ENCODE data around the gene KPNA6. TPM values are rescaled to one million over a fixed set of nuclear protein-coding genes. Genes with fewer than 3 reads are reported as not detected.

The KPNA6 gene
- total and polyA plus RNA-seq, 2 of the 4 experiments (the other 2 are of a cell fraction), result 27.0 to 50.7 TPM

GRCh38 chr1:32125313-32125712 lies 17.5 kb downstream of the KPNA6 start:
- Histone ChIP-seq H2BK20ac (ENCODE audit: low read depth, low read length) (no peak overlapping the region), H3K9ac (ENCODE audit: low read depth, low read length) (no peak overlapping the region), H2AK5ac (ENCODE audit: low read depth, low read length) (no peak overlapping the region), H3K4me3 (ENCODE audit: insufficient read depth, low read depth, low read length) (no peak overlapping the region), H4K91ac (ENCODE audit: insufficient read depth, low read depth, low read length) (no peak overlapping the region), H4K20me1 (ENCODE audit: insufficient read depth, low read length) (peaks cover 61% of the 10 kb centered on the region), H4K5ac (ENCODE audit: low read depth, low read length) (no peak overlapping the region), H3K27ac (ENCODE audit: insufficient read depth, low read length) (no peak overlapping the region), H3K23ac (ENCODE audit: low read depth, low read length) (no peak overlapping the region), H3K4ac (ENCODE audit: low read depth, low read length) (no peak overlapping the region), H3K36me3 (ENCODE audit: control insufficient read depth, insufficient read depth, low read length) (no peaks in the 10 kb centered on the region), H3K27me3 (ENCODE audit: control insufficient read depth, insufficient read depth, low read length) (no peaks in the 10 kb centered on the region), H3K4me2 (ENCODE audit: low read depth, low read length) (no peak overlapping the region), H3K79me1 (ENCODE audit: low read depth in 1 of 2, low read length in 2 of 2) (peaks cover 29 to 80% of the 10 kb centered on the region in 2 experiments), H4K8ac (ENCODE audit: low read depth in 2 of 2, low read length in 2 of 2) (no peak overlapping the region), H3K4me1 (ENCODE audit: control insufficient read depth, insufficient read depth, low read length) (peaks cover 5% of the 10 kb centered on the region; the same call in 1 of the 2 replicates), H3K56ac (ENCODE audit: extremely low read depth, insufficient read depth, low read length) (no peak overlapping the region), H2BK120ac (ENCODE audit: low read depth, low read length) (no peak overlapping the region), H3K14ac (replicated peaks; ENCODE audit: low read depth, low read length) (no peak overlapping the region), H2BK5ac (ENCODE audit: low read depth, low read length, poor library complexity, severe bottlenecking) (no peak overlapping the region), H3K9me3 (ENCODE audit: control insufficient read depth, insufficient read depth, low read length) (no peaks in the 10 kb centered on the region), H3K18ac (ENCODE audit: low read depth, low read length) (no peak overlapping the region), H2AFZ (replicated peaks; ENCODE audit: low read length, poor library complexity) (no peak overlapping the region), H2AK9ac (replicated peaks; ENCODE audit: low read depth, low read length, poor library complexity) (no peak overlapping the region), H2BK15ac (ENCODE audit: low read depth, low read length) (no peak overlapping the region), H3K9me1 (ENCODE audit: insufficient read depth, low read length) (peaks cover 19% of the 10 kb centered on the region)
- BruUV-seq (replicated peaks), result no TSS peak
- intact Hi-C loops (cut with micrococcal nuclease) (no loop called here), dilution Hi-C loops (cut with HindIII; ENCODE audit: low sequenced_read_pairs, unreplicated experiment) (no loop called here), in situ Hi-C loops (cut with MboI; ENCODE audit: low sequenced_read_pairs) (no loop called here)
- no peak for DNase-seq
- no CpG with 5 or more reads among the region's 8 CpGs for WGBS, 2 experiments (ENCODE audit: extremely low coverage in 2 of 2, insufficient read length in 1 of 2)
- ChIA-PET POLR2A (ENCODE audit: unreplicated experiment) (no interaction called here), CTCF (no interaction called here)
- TF ChIP-seq MXI1 (IDR thresholded peaks at IDR 0.05; ENCODE audit: borderline replicate concordance, low read depth, low read length) (no peak), NFE2L2 (IDR thresholded peaks at IDR 0.05; ENCODE audit: low read depth, low read length) (no peak), CHD1 (IDR thresholded peaks at IDR 0.05; ENCODE audit: low read depth, low read length) (no peak), CEBPB (IDR thresholded peaks at IDR 0.05; ENCODE audit: low read depth, low read length) (no peak), BHLHE40 (IDR thresholded peaks at IDR 0.05; ENCODE audit: low read depth, low read length) (no peak), RFX5 (IDR thresholded peaks at IDR 0.05; ENCODE audit: low read depth, low read length) (no peak), MAZ (IDR thresholded peaks at IDR 0.05; ENCODE audit: borderline replicate concordance, low read depth, low read length) (no peak), ELK1 (IDR thresholded peaks at IDR 0.05; ENCODE audit: borderline replicate concordance, low read depth, low read length) (no peak), FOS (IDR thresholded peaks at IDR 0.05; ENCODE audit: low read depth, low read length) (no peak), SMC3 (IDR thresholded peaks at IDR 0.05; ENCODE audit: low read depth, low read length) (no peak), CTCF (conservative IDR thresholded peaks at IDR 0.05; ENCODE audit: low read depth, low read length) (no peak), POLR2A (IDR thresholded peaks at IDR 0.05; ENCODE audit: low read depth, low read length) (no peak), MAFK (IDR thresholded peaks at IDR 0.05; ENCODE audit: low read depth, low read length) (no peak), RAD21 (IDR thresholded peaks at IDR 0.05; ENCODE audit: low read length) (no peak), USF2 (IDR thresholded peaks at IDR 0.05; ENCODE audit: low read depth, low read length) (no peak), RCOR1 (IDR thresholded peaks at IDR 0.05; ENCODE audit: insufficient replicate concordance, low read length) (no peak)
- no peak for ATAC-seq (ENCODE audit: low read depth)

All from IMR-90 (cell line).